Measurements from ENCODE around the gene CFAP161.

CFAP161 gene, protein sequence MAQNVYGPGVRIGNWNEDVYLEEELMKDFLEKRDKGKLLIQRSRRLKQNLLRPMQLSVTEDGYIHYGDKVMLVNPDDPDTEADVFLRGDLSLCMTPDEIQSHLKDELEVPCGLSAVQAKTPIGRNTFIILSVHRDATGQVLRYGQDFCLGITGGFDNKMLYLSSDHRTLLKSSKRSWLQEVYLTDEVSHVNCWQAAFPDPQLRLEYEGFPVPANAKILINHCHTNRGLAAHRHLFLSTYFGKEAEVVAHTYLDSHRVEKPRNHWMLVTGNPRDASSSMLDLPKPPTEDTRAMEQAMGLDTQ

GRCh38 chr15:81133782-81134461 lies at the start of gene CFAP161:
Gene CFAP161 (plus strand): TSS chr15:81134270. CDS start chr15:81134330, 60 bp downstream.
- H3K27me3 ChIP-seq (ENCODE audit: control insufficient read depth, insufficient read depth, low read length) = peaks cover 12% of the 10 kb centered on the region
- H3K9ac ChIP-seq (ENCODE audit: low read depth, low read length) = peak within 1 kb of the TSS; percentile 54; the same call in 1 of the 2 replicates
- H3K9me3 ChIP-seq (ENCODE audit: control insufficient read depth, insufficient read depth, low read length) = no peaks in the 10 kb centered on the region
- H3K4me3 ChIP-seq (ENCODE audit: low read depth, low read length) = peak within 1 kb of the TSS; percentile 73
- no peaks in the 10 kb centered on the region for H3K36me3 ChIP-seq (ENCODE audit: control insufficient read depth, insufficient read depth, low read length)
- H3K4me1 ChIP-seq (ENCODE audit: control insufficient read depth, insufficient read depth, low read length) = no peaks in the 10 kb centered on the region
- H3K27ac ChIP-seq (ENCODE audit: low read depth, low read length) = no peak within 1 kb of the TSS

GRCh38 chr15:81084716-81085115 lies 49.4 kb upstream of the CFAP161 start:
- Histone ChIP-seq H3K27me3 (ENCODE audit: control insufficient read depth, insufficient read depth, low read length) (no peaks in the 10 kb centered on the region), H3K27ac (ENCODE audit: low read depth, low read length) (no peak overlapping the region), H3K36me3 (ENCODE audit: control insufficient read depth, insufficient read depth, low read length) (no peaks in the 10 kb centered on the region), H3K9me3 (ENCODE audit: control insufficient read depth, insufficient read depth, low read length) (no peaks in the 10 kb centered on the region), H3K4me1 (ENCODE audit: control insufficient read depth, insufficient read depth, low read length) (no peaks in the 10 kb centered on the region), H3K4me3 (ENCODE audit: low read depth, low read length) (no peak overlapping the region), H3K9ac (ENCODE audit: low read depth, low read length) (no peak overlapping the region)

DNA sequence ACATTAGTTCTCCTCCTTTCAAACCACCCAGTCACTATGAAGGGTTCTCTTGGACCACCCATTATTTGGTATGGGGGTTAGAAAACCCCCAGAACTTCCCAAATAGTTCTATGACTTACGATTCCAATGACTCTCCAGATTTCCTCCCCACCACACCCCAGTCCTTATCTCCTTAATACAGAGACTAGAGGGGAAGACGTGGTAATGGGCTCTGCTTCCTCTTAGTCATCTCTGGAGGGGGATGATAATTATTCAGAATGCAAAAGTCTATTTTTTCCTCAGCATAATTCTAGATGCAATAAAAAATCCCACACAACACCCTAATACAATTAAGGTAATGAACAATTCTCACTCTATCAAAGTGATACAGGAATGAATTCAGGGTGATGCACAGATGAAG lies 48.9 kb upstream of the CFAP161 start:
- H3K4me1 ChIP-seq (ENCODE audit: control insufficient read depth, insufficient read depth, low read length) = no peaks in the 10 kb centered on the region
- H3K9ac ChIP-seq (ENCODE audit: low read depth, low read length) = no peak overlapping the region
- H3K4me3 ChIP-seq (ENCODE audit: low read depth, low read length) = no peak overlapping the region
- no peaks in the 10 kb centered on the region for H3K9me3 ChIP-seq (ENCODE audit: control insufficient read depth, insufficient read depth, low read length)
- no peaks in the 10 kb centered on the region for H3K36me3 ChIP-seq (ENCODE audit: control insufficient read depth, insufficient read depth, low read length)
- no peak overlapping the region for H3K27ac ChIP-seq (ENCODE audit: low read depth, low read length)
- H3K27me3 ChIP-seq (ENCODE audit: control insufficient read depth, insufficient read depth, low read length) = no peaks in the 10 kb centered on the region

GRCh38 chr15:81085898-81086297 lies 48.2 kb upstream of the CFAP161 start:
- H3K27ac ChIP-seq (ENCODE audit: low read depth, low read length) = no peak overlapping the region
- H3K27me3 ChIP-seq (ENCODE audit: control insufficient read depth, insufficient read depth, low read length) = no peaks in the 10 kb centered on the region
- no peak overlapping the region for H3K4me3 ChIP-seq (ENCODE audit: low read depth, low read length)
- H3K36me3 ChIP-seq (ENCODE audit: control insufficient read depth, insufficient read depth, low read length) = no peaks in the 10 kb centered on the region
- no peaks in the 10 kb centered on the region for H3K4me1 ChIP-seq (ENCODE audit: control insufficient read depth, insufficient read depth, low read length)
- H3K9me3 ChIP-seq (ENCODE audit: control insufficient read depth, insufficient read depth, low read length) = no peaks in the 10 kb centered on the region
- no peak overlapping the region for H3K9ac ChIP-seq (ENCODE audit: low read depth, low read length)

DNA sequence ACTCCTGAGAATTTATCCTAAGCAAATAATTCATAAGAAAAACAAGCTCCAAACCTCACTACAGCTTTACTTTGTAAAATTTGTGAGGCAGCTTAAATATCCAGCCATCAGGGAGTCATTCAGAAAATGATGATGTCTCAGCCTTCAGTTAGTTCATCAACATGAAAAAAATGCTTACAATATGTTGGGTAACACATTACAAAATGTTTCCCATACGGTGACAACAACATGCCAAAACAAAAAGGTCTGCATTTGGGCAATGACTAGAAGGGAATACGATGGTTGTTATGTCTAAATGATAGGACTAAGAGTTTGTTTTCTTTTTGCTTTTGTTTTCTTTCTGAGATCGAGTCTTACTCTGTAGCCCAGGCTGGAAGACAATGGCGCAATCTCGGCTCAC lies 47.0 kb upstream of the CFAP161 start:
- Histone ChIP-seq H3K27me3 (ENCODE audit: control insufficient read depth, insufficient read depth, low read length) (no peaks in the 10 kb centered on the region), H3K4me3 (ENCODE audit: low read depth, low read length) (no peak overlapping the region), H3K4me1 (ENCODE audit: control insufficient read depth, insufficient read depth, low read length) (no peaks in the 10 kb centered on the region), H3K27ac (ENCODE audit: low read depth, low read length) (no peak overlapping the region), H3K9ac (ENCODE audit: low read depth, low read length) (no peak overlapping the region), H3K9me3 (ENCODE audit: control insufficient read depth, insufficient read depth, low read length) (no peaks in the 10 kb centered on the region), H3K36me3 (ENCODE audit: control insufficient read depth, insufficient read depth, low read length) (no peaks in the 10 kb centered on the region)

DNA sequence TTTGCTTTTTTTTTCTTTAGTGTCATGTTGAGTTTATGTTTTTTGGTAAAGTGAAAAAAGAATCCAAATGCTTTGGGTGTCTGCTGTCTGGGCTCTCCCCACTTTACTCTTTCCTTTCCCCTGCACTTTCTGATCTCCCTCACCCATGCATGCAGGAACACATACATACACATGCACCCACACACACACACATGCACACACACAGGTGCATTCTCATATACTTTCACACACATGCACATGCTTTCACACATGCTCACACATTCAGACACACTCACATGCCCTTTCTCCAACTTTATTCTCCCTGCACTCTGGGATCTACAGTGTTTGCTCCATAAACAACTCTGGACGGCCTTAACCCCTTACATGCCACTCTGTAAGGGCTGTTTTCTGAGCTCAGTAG lies 46.4 kb upstream of the CFAP161 start:
- Histone ChIP-seq H3K9ac (ENCODE audit: low read depth, low read length) (no peak overlapping the region), H3K4me3 (ENCODE audit: low read depth, low read length) (no peak overlapping the region), H3K36me3 (ENCODE audit: control insufficient read depth, insufficient read depth, low read length) (no peaks in the 10 kb centered on the region), H3K9me3 (ENCODE audit: control insufficient read depth, insufficient read depth, low read length) (no peaks in the 10 kb centered on the region), H3K27me3 (ENCODE audit: control insufficient read depth, insufficient read depth, low read length) (no peaks in the 10 kb centered on the region), H3K4me1 (ENCODE audit: control insufficient read depth, insufficient read depth, low read length) (no peaks in the 10 kb centered on the region), H3K27ac (ENCODE audit: low read depth, low read length) (no peak overlapping the region)

GRCh38 chr15:81088470-81089013 lies 45.5 kb upstream of the CFAP161 start:
- Histone ChIP-seq H3K27me3 (ENCODE audit: control insufficient read depth, insufficient read depth, low read length) (no peaks in the 10 kb centered on the region), H3K4me1 (ENCODE audit: control insufficient read depth, insufficient read depth, low read length) (no peaks in the 10 kb centered on the region), H3K27ac (ENCODE audit: low read depth, low read length) (no peak overlapping the region), H3K4me3 (ENCODE audit: low read depth, low read length) (no peak overlapping the region), H3K9me3 (ENCODE audit: control insufficient read depth, insufficient read depth, low read length) (no peaks in the 10 kb centered on the region), H3K9ac (ENCODE audit: low read depth, low read length) (no peak overlapping the region), H3K36me3 (ENCODE audit: control insufficient read depth, insufficient read depth, low read length) (no peaks in the 10 kb centered on the region)

DNA sequence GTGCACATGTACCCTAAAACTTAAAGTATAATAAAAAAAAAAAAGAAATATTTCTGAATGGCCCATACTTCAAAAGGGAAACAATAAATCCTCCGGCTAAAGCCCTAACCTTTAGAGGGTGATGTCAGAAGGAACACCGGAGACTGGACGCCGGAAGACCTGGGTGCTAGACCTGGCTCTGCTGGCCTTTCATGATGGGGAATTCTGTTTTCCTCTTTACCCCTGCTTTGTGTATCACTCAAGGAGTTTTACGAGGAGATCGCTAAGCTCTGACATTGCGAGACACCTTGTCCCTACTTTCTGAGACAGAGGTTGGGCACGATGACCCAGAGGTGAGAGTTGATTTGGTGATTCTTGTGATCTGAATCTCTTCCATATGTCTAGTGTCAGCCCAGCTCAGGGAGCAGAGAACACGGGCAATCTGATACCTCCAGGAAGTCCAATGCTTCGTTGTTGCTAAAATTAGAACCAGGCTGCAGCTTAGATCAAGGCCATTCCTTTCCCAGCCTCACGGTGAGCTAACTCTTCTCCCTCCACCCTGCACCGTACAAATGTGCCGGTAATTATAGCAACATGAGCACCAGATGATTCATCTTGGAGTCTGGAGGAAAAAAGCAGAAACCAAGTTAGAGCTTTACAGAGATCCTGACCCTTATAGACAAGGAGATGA lies 42.0 kb upstream of the CFAP161 start:
- H3K4me3 ChIP-seq (ENCODE audit: low read depth, low read length) = no peak overlapping the region
- no peaks in the 10 kb centered on the region for H3K27me3 ChIP-seq (ENCODE audit: control insufficient read depth, insufficient read depth, low read length)
- H3K36me3 ChIP-seq (ENCODE audit: control insufficient read depth, insufficient read depth, low read length) = no peaks in the 10 kb centered on the region
- H3K9me3 ChIP-seq (ENCODE audit: control insufficient read depth, insufficient read depth, low read length) = no peaks in the 10 kb centered on the region
- H3K4me1 ChIP-seq (ENCODE audit: control insufficient read depth, insufficient read depth, low read length) = no peaks in the 10 kb centered on the region
- no peak overlapping the region for H3K9ac ChIP-seq (ENCODE audit: low read depth, low read length)
- no peak overlapping the region for H3K27ac ChIP-seq (ENCODE audit: low read depth, low read length)

GRCh38 chr15:81092559-81092902 lies 41.5 kb upstream of the CFAP161 start:
- H3K9me3 ChIP-seq (ENCODE audit: control insufficient read depth, insufficient read depth, low read length) = no peaks in the 10 kb centered on the region
- no peaks in the 10 kb centered on the region for H3K27me3 ChIP-seq (ENCODE audit: control insufficient read depth, insufficient read depth, low read length)
- H3K36me3 ChIP-seq (ENCODE audit: control insufficient read depth, insufficient read depth, low read length) = no peaks in the 10 kb centered on the region
- no peak overlapping the region for H3K4me3 ChIP-seq (ENCODE audit: low read depth, low read length)
- H3K27ac ChIP-seq (ENCODE audit: low read depth, low read length) = no peak overlapping the region
- no peaks in the 10 kb centered on the region for H3K4me1 ChIP-seq (ENCODE audit: control insufficient read depth, insufficient read depth, low read length)
- H3K9ac ChIP-seq (ENCODE audit: low read depth, low read length) = no peak overlapping the region

DNA sequence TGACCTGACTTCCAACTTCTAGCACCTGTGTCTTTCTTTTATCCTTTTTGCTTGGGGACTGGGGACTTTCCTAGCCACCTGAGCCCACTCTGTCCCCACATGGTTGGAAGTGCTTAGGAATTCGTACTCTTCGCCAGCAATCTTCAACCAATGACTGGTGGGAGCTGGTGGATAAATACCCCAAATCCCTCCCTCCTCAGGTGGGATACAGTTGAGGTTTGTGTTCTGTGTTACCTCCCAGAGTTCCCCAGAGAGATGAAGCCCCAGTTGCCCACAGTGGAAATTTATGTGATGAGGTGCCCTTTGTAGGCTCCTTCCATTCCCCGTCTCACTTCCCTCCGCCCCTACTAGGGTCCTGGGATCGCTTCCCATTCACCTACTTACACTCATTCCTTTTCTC lies 40.1 kb upstream of the CFAP161 start:
- no peaks in the 10 kb centered on the region for H3K27me3 ChIP-seq (ENCODE audit: control insufficient read depth, insufficient read depth, low read length)
- H3K9me3 ChIP-seq (ENCODE audit: control insufficient read depth, insufficient read depth, low read length) = no peaks in the 10 kb centered on the region
- H3K27ac ChIP-seq (ENCODE audit: low read depth, low read length) = no peak overlapping the region
- no peaks in the 10 kb centered on the region for H3K36me3 ChIP-seq (ENCODE audit: control insufficient read depth, insufficient read depth, low read length)
- H3K4me1 ChIP-seq (ENCODE audit: control insufficient read depth, insufficient read depth, low read length) = no peaks in the 10 kb centered on the region
- H3K9ac ChIP-seq (ENCODE audit: low read depth, low read length) = no peak overlapping the region
- H3K4me3 ChIP-seq (ENCODE audit: low read depth, low read length) = no peak overlapping the region
